ENCODE results near the gene SLC24A3. TPM values are rescaled to one million over a fixed set of nuclear protein-coding genes. Genes with fewer than 3 reads are reported as not detected.

The SLC24A3 gene
- total and polyA plus RNA-seq, 2 donors from 2014 or later = 0.86 to 5.2 TPM

GRCh38 chr20:19598117-19598850 lies 385.8 kb downstream of the SLC24A3 start:
- intact Hi-C loops (cut with DNase I) = no loop called here
- H3K9ac ChIP-seq (ENCODE audit: low read length in 3 of 3) = no peak overlapping the region
- FAIRE-seq (no peak), DNase-seq (no peak)
- TF ChIP-seq CTCF (IDR thresholded peaks at IDR 0.05; ENCODE audit: borderline replicate concordance, extremely low read depth, insufficient read depth) = no peak
- no peaks in the 10 kb centered on the region for H3K4me1 ChIP-seq (ENCODE audit: control insufficient read depth in 2 of 3, insufficient read depth in 2 of 3, low read depth in 1 of 3, low read length in 3 of 3)
- no peaks in the 10 kb centered on the region for H3K9me3 ChIP-seq (ENCODE audit: control insufficient read depth in 2 of 3, insufficient read depth in 1 of 3, low read length in 3 of 3)
- no peaks in the 10 kb centered on the region for H3K27me3 ChIP-seq (ENCODE audit: control insufficient read depth, insufficient read depth, low read length)
- H3K27ac ChIP-seq (ENCODE audit: low read depth in 2 of 2, low read length in 2 of 2) = no peak overlapping the region
- H3K4me3 ChIP-seq (ENCODE audit: low read length in 3 of 3) = no peak overlapping the region
- no peaks in the 10 kb centered on the region for H3K36me3 ChIP-seq (ENCODE audit: control insufficient read depth in 2 of 3, insufficient read depth in 3 of 3, low read length in 3 of 3)

GRCh38 chr20:19599200-19599599 lies 386.8 kb downstream of the SLC24A3 start:
- FAIRE-seq (no peak), DNase-seq (no peak)
- no peaks in the 10 kb centered on the region for H3K9me3 ChIP-seq (ENCODE audit: control insufficient read depth in 2 of 3, insufficient read depth in 1 of 3, low read length in 3 of 3)
- H3K27me3 ChIP-seq (ENCODE audit: control insufficient read depth, insufficient read depth, low read length) = no peaks in the 10 kb centered on the region
- no peak for TF ChIP-seq CTCF (IDR thresholded peaks at IDR 0.05; ENCODE audit: borderline replicate concordance, extremely low read depth, insufficient read depth)
- H3K36me3 ChIP-seq (ENCODE audit: control insufficient read depth in 2 of 3, insufficient read depth in 3 of 3, low read length in 3 of 3) = no peaks in the 10 kb centered on the region
- no peaks in the 10 kb centered on the region for H3K4me1 ChIP-seq (ENCODE audit: control insufficient read depth in 2 of 3, insufficient read depth in 2 of 3, low read depth in 1 of 3, low read length in 3 of 3)
- intact Hi-C loops (cut with DNase I) = no loop called here
- H3K27ac ChIP-seq (ENCODE audit: low read depth in 2 of 2, low read length in 2 of 2) = no peak overlapping the region
- no peak overlapping the region for H3K4me3 ChIP-seq (ENCODE audit: low read length in 3 of 3)
- no peak overlapping the region for H3K9ac ChIP-seq (ENCODE audit: low read length in 3 of 3)

GRCh38 chr20:19600042-19600441 lies 387.6 kb downstream of the SLC24A3 start:
- no peaks in the 10 kb centered on the region for H3K36me3 ChIP-seq (ENCODE audit: control insufficient read depth in 2 of 3, insufficient read depth in 3 of 3, low read length in 3 of 3)
- DNase-seq = no peak

More at GRCh38 chr20:19600042-19600441, 387.6 kb downstream of the SLC24A3 start:
- no peak for TF ChIP-seq CTCF (IDR thresholded peaks at IDR 0.05; ENCODE audit: borderline replicate concordance, extremely low read depth, insufficient read depth)
- H3K27ac ChIP-seq (ENCODE audit: low read depth in 2 of 2, low read length in 2 of 2) = no peak overlapping the region
- intact Hi-C loops (cut with DNase I) = no loop called here
- no peaks in the 10 kb centered on the region for H3K27me3 ChIP-seq (ENCODE audit: control insufficient read depth, insufficient read depth, low read length)
- H3K4me3 ChIP-seq (ENCODE audit: low read length in 3 of 3) = no peak overlapping the region
- no peak overlapping the region for H3K9ac ChIP-seq (ENCODE audit: low read length in 3 of 3)
- no peaks in the 10 kb centered on the region for H3K9me3 ChIP-seq (ENCODE audit: control insufficient read depth in 2 of 3, insufficient read depth in 1 of 3, low read length in 3 of 3)
- no peak for FAIRE-seq
- no peaks in the 10 kb centered on the region for H3K4me1 ChIP-seq (ENCODE audit: control insufficient read depth in 2 of 3, insufficient read depth in 2 of 3, low read depth in 1 of 3, low read length in 3 of 3)

All from kidney (tissue), 14 donors.